Esophagus (tissue), 2 donors: ENCODE results near the gene TLE5. TPM values are rescaled to one million over a fixed set of nuclear protein-coding genes. Genes with fewer than 3 reads are reported as not detected.
"Not testable (repeated sequence)": the region's sequence is repeated elsewhere in the genome, so short reads cannot be mapped to it uniquely, and the experiment has no call there.

Source experiments
- H3K27ac ChIP-seq, 2 donors: one replicate each; pipeline ENCODE4 v1.5.1; 2013; ENCODE audit warnings: low read depth in 2 of 2, mild to moderate bottlenecking in 2 of 2, inconsistent platforms in 1 of 2, low read length in 1 of 2, moderate library complexity in 1 of 2
- H3K27me3 ChIP-seq, 2 donors: one replicate each; pipeline ENCODE4 v1.6.1; 2013; ENCODE audit warnings: low read length in 2 of 2, control low read depth in 1 of 2, mild to moderate bottlenecking in 1 of 2; ENCODE audit not compliant: insufficient read depth in 2 of 2, control insufficient read depth in 1 of 2
- H3K36me3 ChIP-seq, 2 donors: one replicate each; pipeline ENCODE4 v1.6.1; 2013; ENCODE audit warnings: low read length in 1 of 2; ENCODE audit not compliant: control insufficient read depth in 2 of 2, insufficient read depth in 2 of 2
- H3K4me1 ChIP-seq, 2 donors: one replicate each; pipeline ENCODE4 v1.6.1; 2013; ENCODE audit warnings: low read length in 1 of 2; ENCODE audit not compliant: control insufficient read depth in 2 of 2, insufficient read depth in 2 of 2
- H3K4me3 ChIP-seq, 2 donors: one replicate each; pipeline ENCODE4 v1.5.1; 2013; ENCODE audit warnings: low read length in 2 of 2, mild to moderate bottlenecking in 2 of 2, low read depth in 1 of 2, moderate library complexity in 1 of 2
- H3K9me3 ChIP-seq, 2 donors: one replicate each; pipeline ENCODE4 v1.6.1; 2013; ENCODE audit warnings: mild to moderate bottlenecking in 2 of 2, low read depth in 1 of 2, low read length in 1 of 2, moderate library complexity in 1 of 2; ENCODE audit not compliant: control insufficient read depth in 2 of 2, insufficient read depth in 1 of 2
- WGBS, 2 donors: extraction: QIAGEN DNeasy Blood & Tissue Kit; methylation state at CpG; one replicate each; pipeline ENCODE4 v1.1.7; 2013; 5-methylcytosine and 5-hydroxymethylcytosine counted together
- polyA plus RNA-seq, 2 donors: library from polyadenylated mRNA; stranded (reverse); fragments of 200-250 nt; gene quantifications; one replicate each; pipeline ENCODE4 v1.2.3, GENCODE V29; 2013
- donor health status: healthy with polysubstance abuse.
- donor health status: Bipolar disorder and iron deficiency.

Gene TLE5
- polyA plus RNA-seq, 2 donors: 356 to 578 TPM

DNA sequence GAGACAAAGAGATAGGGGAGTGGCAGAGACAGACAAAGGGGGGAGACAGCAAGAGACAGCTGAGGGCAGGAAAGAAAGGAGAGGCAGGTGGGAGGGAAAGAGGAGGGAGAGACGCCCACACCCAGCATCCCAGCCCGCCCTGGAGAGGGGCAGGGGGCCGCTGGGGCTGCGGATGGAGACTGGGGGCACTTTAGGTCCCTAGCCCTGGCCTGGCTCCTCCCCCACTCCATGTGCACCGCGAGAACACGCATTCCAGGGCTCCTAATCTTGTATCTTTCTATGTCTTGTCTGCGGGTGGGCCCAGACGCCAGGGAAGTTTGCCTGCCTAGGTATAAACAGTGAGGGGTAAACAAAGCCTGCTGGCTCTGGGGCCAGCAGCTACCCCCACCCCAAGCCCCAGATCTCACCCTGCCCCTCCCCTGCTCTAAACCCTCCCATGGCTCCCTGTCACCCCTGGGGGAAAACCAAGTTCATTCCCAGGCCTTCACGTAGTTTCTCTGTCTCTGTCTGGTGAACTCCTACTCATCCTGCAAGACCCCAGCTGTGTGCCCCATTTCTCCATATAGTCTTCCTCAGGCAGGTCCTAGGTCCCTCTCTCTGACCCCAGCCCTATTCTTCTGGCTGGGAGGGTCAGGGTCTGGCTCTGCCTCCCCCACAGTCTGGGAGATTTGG, 5.7 kb downstream of the TLE5 start:
- Histone ChIP-seq H3K36me3 (peaks cover 6 to 46% of the 10 kb centered on the region in 2 donors), H3K4me1 (peaks cover 4 to 28% of the 10 kb centered on the region in 2 donors), H3K4me3 (no peak overlapping the region), H3K27me3 (no peaks in the 10 kb centered on the region), H3K9me3 (no peaks in the 10 kb centered on the region), H3K27ac (peak overlapping the region; percentile 86 to 88)
- 42 to 44% methylated on average over 10 of the region's 10 CpGs for WGBS, 2 donors

DNA sequence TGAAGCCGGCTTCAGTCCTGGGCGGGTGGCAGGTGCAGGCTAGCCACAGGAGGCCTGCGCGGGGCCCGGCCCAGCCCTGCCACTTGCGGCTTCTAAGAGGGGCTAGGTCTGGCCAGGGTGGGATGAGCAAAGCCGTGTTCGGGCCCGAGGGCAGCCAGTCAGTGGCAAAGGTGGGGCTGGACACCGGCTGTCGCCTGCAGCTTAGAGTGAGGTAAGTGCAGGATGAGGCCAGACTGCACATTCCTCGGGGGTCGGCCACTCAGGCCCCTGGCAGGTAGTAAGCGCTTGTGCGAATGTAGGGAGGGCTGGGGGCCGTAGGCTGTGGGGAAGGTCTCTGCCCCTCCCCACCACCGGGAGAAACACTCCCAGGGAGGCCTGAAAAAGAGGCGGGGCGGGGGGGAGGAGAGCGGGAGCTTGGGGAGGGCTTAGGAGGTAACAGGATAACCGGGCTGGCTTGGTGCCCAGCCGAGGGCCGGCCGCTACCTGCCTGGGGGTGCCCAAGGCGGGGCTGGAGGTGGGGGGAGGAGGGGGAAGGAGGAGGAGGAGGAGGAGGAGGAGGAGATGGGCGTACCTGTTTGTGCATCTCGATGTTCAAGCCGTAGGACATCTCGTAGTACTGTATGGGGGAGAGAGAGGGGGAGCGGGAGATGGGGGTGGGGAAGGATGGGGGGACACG, 6.4 kb downstream of the TLE5 start:
- Histone ChIP-seq H3K9me3 (no peaks in the 10 kb centered on the region), H3K27me3 (no peaks in the 10 kb centered on the region), H3K4me1 (peaks cover 4 to 34% of the 10 kb centered on the region in 2 donors), H3K36me3 (peaks cover 6 to 46% of the 10 kb centered on the region in 2 donors), H3K27ac (peak overlapping the region; percentile 86 to 88), H3K4me3 (no peak overlapping the region)
- 39 to 40% methylated on average over 30 to 31 of the region's 31 CpGs for WGBS, 2 donors

DNA sequence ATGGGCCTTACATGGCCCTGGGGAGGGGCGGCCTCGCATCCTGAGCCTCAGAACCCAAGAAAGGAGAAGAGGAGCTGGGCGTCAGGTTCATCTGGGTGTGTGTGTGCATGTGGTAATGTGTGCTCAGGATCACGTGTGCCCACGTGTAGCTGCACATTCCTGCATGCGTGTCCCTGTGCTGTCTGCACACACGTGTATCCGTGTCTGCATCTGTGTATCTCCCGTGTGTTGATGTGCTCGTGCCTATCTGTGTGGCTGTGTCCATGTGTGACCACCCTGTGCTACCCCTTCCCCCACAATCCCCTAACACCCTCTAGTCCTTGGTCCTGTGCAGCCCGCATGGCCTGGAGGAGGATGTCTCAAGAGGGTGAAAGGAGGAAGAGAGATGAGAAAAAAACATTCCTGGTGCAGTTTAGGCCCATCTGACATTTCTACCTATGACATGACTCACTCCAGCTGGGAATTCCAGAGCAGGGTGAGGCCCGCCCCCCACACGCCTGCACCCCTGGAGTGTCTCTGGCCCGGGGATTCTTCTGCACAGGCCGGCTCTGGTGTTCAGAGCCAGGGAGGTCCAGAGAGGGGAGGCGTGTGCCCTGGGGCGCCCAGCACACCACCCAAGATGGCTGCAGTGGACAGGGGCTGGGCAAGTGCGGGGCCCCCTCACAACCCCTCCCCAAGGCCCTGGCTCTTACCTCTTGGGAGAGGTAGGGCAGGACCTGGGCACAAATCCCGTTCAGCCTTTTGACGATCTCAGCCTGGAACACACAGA, 7.1 kb downstream of the TLE5 start:
- Histone ChIP-seq H3K9me3 (no peaks in the 10 kb centered on the region), H3K27me3 (no peaks in the 10 kb centered on the region), H3K4me1 (peaks cover 4 to 35% of the 10 kb centered on the region in 2 donors), H3K36me3 (peaks cover 6 to 46% of the 10 kb centered on the region in 2 donors), H3K4me3 (no peak overlapping the region), H3K27ac (peak overlapping the region; percentile 81 to 86)
- WGBS, 2 donors: 48 to 61% methylated on average over 20 of the region's 20 CpGs

DNA sequence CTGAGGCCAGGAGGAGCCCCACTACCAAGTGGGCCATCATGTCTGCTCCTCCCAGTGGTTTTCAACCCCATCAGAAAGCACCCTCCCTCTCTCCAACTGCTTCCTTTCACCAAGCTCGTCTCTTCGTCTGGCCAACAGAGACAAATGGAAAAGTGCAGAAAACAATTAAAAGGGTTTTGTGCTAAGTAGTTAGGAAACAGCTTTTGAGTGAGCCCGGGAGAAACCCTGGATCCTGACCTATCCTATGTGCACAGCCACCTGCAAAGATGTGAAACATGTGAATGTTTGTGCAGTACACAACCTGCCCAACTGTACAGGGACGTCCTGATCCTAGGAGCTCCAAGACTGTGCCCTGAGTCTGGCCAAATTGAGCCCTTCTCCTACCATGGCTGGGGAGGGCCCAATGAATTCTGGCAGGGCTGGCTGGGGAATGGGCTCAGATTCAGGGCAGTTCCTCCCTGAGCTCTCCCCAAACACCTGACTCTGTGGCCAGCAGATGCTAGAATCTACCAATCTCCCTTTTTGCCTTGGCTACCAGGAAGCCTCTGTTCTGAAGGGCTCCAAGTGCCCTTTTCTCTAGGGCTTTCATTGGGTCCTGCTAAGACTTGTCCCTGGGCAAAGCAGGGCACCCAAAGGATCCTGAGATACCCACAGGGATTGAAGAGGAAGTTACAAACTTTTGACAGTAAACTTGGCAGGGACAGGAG, 7.9 kb downstream of the TLE5 start:
- Histone ChIP-seq H3K27me3 (no peaks in the 10 kb centered on the region), H3K4me1 (peaks cover 4 to 35% of the 10 kb centered on the region in 2 donors), H3K9me3 (no peaks in the 10 kb centered on the region), H3K4me3 (no peak overlapping the region), H3K27ac (peak overlapping the region; percentile 81 to 86), H3K36me3 (peaks cover 3 to 40% of the 10 kb centered on the region in 2 donors)
- 37 to 55% methylated on average over 4 of the region's 4 CpGs for WGBS, 2 donors

DNA sequence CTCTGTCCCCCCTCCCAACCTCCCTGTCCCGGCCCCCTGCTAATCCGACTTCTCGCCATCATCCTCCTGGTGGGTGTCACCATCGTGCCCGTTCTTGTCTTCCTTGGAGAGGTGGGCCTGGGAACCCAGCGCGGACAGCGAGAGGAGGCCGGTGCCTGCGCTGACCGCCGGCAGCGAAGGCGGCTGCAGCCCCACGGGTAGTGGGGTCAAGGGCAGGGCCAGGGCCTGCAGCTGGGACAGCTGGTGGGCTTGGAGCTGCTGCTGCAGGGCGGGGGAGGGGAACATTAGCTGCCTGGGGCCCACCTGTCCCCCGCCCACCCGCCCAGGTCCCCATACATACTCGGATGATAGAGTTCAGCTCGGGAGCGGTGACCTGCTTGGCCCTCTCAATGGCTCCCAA, 8.5 kb downstream of the TLE5 start:
- Histone ChIP-seq H3K27me3 (no peaks in the 10 kb centered on the region), H3K36me3 (peaks cover 3 to 39% of the 10 kb centered on the region in 2 donors), H3K27ac (peak overlapping the region; percentile 39 to 81), H3K4me1 (peaks cover 4 to 34% of the 10 kb centered on the region in 2 donors), H3K9me3 (no peaks in the 10 kb centered on the region), H3K4me3 (no peak overlapping the region)
- WGBS, 2 donors: 61 to 72% methylated on average over 21 of the region's 21 CpGs

DNA sequence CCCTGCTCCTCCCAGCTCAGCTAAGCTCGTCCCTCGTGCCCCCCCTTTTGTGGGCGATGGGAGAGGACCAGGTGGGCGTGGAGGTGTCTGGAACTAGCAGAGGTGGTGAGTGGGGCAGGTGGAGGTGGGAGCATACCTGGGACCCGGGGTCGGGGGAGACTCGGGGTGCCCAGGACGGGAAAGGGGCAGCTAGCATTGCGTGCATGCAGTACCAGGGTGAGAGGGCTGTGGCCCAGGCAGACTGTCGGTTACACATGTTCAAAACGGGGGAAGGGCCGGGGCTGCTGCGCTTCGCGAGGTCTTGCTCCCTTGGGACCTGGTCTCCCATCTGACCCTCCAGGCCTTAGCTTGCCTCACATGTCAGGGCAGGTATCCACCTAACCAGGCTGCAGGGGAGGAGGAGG, 9.1 kb downstream of the TLE5 start:
- H3K4me1 ChIP-seq: peaks cover 4 to 31% of the 10 kb centered on the region in 2 donors
- 45 to 56% methylated on average over 15 of the region's 15 CpGs for WGBS, 2 donors
- peak overlapping the region; percentile 2 to 42 for H3K27ac ChIP-seq
- no peaks in the 10 kb centered on the region for H3K27me3 ChIP-seq
- peaks cover 3 to 36% of the 10 kb centered on the region in 2 donors for H3K36me3 ChIP-seq
- H3K4me3 ChIP-seq: no peak overlapping the region
- H3K9me3 ChIP-seq: no peaks in the 10 kb centered on the region

DNA sequence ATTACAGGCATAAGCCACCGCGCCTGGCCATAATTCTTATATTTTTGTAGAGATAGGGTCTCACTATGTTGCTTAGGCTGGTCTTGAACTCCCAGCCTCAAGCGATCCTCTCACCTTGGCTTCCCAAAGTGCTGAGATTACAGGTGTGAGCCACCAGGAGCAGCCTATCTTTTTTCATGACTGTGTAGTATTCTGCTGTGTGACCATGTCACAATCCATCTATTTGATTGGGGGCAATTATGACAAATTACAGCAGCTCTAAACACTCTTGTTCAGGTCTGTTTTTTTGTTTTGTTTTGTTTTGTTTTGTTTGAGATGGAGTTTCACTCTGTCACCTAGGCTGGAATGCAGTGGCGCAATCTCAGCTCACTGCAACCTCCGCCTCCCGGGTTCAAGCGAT, 12.3 kb downstream of the TLE5 start:
- 93 to 97% methylated on average over 7 of the region's 7 CpGs for WGBS, 2 donors
- not testable (repeated sequence) for H3K27me3 ChIP-seq, H3K27ac ChIP-seq, H3K4me3 ChIP-seq, H3K9me3 ChIP-seq
- Histone ChIP-seq H3K4me1 (peaks cover 0 to 16% of the 10 kb centered on the region in 2 donors), H3K36me3 (peaks cover 0 to 17% of the 10 kb centered on the region in 2 donors)

DNA sequence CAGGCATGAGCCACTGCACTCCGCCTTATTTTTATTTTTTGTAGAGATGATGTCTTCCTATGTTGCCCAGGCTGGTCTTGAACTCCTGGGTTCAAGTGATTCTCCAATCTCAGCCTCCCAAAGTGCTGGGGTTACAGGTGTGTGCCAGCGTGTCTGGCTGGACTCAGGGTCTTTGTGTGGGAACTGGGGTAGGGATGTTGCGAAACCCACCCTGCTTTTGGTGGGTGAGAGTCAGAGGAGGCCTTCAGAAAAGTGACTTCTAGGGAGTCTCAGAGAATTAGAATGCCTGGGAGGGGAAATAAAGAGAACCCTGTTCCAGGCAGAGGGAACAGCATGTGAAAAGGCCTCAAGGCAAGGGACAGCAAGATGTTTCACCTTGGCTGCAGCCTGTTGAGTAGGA, 13.2 kb downstream of the TLE5 start:
- Histone ChIP-seq H3K4me1 (peaks cover 0 to 8% of the 10 kb centered on the region in 2 donors), H3K36me3 (peaks cover 0 to 9% of the 10 kb centered on the region in 2 donors), H3K27ac (no peak overlapping the region), H3K27me3 (no peaks in the 10 kb centered on the region), H3K9me3 (no peaks in the 10 kb centered on the region), H3K4me3 (no peak overlapping the region)
- 95% methylated on average over 3 of the region's 3 CpGs for whole genome bisulfite sequencing, 2 donors

DNA sequence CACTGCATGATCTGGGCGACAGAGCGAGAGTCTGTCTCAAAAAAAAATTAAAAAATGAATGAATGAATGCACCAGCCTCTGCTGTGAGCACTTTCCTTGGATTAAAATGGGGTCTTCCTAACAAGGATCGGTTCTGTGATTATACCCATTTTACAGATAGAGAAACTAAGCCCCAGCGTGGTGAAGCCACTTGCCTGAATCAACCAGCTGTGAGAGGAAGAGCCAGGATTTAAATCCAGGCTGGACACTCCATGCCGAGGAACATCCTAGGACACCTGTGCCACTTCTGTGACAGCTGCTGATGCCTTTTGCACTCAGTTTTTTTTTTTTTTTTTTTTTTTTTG, 14.1 kb downstream of the TLE5 start:
- H3K27me3 ChIP-seq: no peaks in the 10 kb centered on the region
- H3K27ac ChIP-seq: peak overlapping the region in 1 of 2 donors; percentile 58
- 79 to 81% methylated on average over 5 of the region's 5 CpGs for WGBS, 2 donors
- peaks cover 0 to 2% of the 10 kb centered on the region in 2 donors for H3K36me3 ChIP-seq
- no peak overlapping the region for H3K4me3 ChIP-seq
- H3K4me1 ChIP-seq: peaks cover 0 to 6% of the 10 kb centered on the region in 2 donors
- no peaks in the 10 kb centered on the region for H3K9me3 ChIP-seq
